ENCODE measurements around the gene MAP3K6.

The MAP3K6 gene

DNA sequence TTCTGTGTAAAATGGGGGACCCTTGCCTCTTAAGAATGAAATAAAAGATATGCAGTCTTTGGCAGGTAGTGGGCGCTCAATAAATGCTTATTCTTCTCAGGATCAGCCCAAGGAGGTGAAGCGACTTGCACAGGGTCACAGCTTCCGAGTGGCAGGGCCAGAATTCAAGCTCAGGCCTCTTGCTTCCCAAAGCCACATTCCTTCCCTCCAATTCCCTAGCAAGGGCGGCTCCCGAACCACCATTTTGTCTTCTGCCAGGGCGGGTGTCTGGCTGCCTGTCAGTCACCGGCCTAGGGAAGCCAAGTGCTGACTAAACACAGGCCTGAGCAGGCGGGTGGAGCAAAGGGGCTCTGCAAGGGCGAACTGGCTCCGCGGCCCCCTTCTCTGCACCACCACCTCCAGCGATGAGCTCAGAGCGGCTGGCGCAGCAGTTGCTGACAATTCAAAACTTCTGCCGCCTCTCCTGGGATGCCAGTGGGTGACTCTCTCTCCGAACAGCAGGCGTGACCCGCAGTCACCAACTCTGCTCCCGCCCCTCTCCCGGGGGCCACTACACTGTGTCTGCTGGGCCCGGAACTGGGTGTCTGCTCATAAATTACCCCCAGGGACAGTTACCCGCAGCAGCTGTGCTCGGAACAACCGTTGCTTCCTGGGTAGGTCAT is 36.4 kb upstream of the MAP3K6 start:
- no peaks in the 10 kb centered on the region for H3K9me3 ChIP-seq (ENCODE audit: low read length)
- peaks cover 17% of the 10 kb centered on the region for H3K36me3 ChIP-seq (ENCODE audit: insufficient read depth, low read length)
- peaks cover 26% of the 10 kb centered on the region for H3K4me1 ChIP-seq (ENCODE audit: insufficient read depth, low read length)
- no peak overlapping the region for H3K4me3 ChIP-seq (ENCODE audit: low read length)
- H2AFZ ChIP-seq (ENCODE audit: low read depth, low read length), result no peak overlapping the region
- no peaks in the 10 kb centered on the region for H3K27me3 ChIP-seq (ENCODE audit: insufficient read depth, low read length)

- no peak overlapping the region for H3K4me3 ChIP-seq (ENCODE audit: low read length)
- H3K9me3 ChIP-seq (ENCODE audit: low read length), result no peaks in the 10 kb centered on the region
- H3K4me1 ChIP-seq (ENCODE audit: insufficient read depth, low read length), result peaks cover 29% of the 10 kb centered on the region
- H3K27me3 ChIP-seq (ENCODE audit: insufficient read depth, low read length), result no peaks in the 10 kb centered on the region
- peaks cover 10% of the 10 kb centered on the region for H3K36me3 ChIP-seq (ENCODE audit: insufficient read depth, low read length)
- no peak overlapping the region for H2AFZ ChIP-seq (ENCODE audit: low read depth, low read length)
Measured at GRCh38 chr1:27402349-27402754, 35.6 kb upstream of the MAP3K6 start.

DNA sequence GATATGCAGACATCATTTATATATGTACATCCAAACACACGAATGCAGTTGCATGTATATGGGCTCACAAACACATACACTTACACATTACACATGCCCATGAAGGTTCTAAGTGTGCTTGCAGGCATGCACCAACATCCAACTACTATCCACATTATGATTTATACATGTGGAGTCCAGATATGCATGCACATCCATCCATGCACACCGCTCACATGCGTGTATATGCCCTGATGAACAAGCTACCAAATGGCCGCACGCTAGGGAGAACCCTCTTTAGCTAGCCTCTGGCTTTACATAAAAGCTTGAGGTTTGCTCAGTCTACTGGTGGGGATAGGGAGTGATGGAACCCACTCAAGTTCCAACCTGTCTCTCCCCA is 34.2 kb upstream of the MAP3K6 start:
- Histone ChIP-seq H3K27me3 (ENCODE audit: insufficient read depth, low read length) (no peaks in the 10 kb centered on the region), H2AFZ (ENCODE audit: low read depth, low read length) (no peak overlapping the region), H3K9me3 (ENCODE audit: low read length) (no peaks in the 10 kb centered on the region), H3K4me1 (ENCODE audit: insufficient read depth, low read length) (peaks cover 20% of the 10 kb centered on the region), H3K4me3 (ENCODE audit: low read length) (no peak overlapping the region), H3K36me3 (ENCODE audit: insufficient read depth, low read length) (no peaks in the 10 kb centered on the region)

DNA sequence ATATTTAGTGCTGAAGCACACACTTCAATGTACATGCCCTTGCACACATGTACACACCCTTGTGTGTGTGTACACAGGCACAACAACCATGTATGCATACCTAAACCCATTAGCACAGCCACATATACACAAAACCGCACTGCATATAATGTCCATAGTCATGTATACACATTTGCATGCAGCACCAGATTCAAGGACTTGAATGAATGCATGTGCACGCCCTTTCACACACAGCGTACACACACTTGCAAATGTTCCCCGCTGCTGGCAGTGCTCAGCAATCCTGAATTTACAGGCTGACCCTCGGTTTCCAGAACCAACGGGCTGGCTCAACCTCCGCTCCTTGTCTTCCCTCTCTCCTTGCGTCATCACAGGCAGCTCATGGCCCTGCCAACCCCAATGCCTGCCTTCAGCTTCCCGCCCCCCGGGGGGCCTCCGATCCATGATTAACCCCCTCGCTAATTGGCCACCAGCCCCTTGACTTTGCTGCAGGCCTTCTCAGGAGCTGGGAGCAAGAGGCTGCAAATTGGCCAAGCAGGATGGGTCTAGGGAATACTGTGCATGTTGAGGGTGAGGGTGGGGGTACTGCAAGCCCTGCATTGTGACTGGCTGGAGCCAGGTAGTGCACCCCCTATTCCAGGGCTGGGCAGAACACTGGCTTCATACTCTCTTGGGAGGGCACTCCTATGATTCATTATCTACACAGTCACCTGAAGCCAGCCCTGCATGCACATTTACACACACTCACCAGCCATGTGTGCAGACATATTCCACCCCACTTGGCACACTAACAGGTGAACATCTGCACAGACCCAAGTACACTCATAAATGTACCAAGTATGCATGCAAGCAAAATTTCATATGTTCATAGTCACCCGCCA is 33.6 kb upstream of the MAP3K6 start:
- Histone ChIP-seq H2AFZ (ENCODE audit: low read depth, low read length) (no peak overlapping the region), H3K4me1 (ENCODE audit: insufficient read depth, low read length) (peaks cover 19% of the 10 kb centered on the region), H3K36me3 (ENCODE audit: insufficient read depth, low read length) (no peaks in the 10 kb centered on the region), H3K27me3 (ENCODE audit: insufficient read depth, low read length) (no peaks in the 10 kb centered on the region), H3K4me3 (ENCODE audit: low read length) (no peak overlapping the region), H3K9me3 (ENCODE audit: low read length) (no peaks in the 10 kb centered on the region)

DNA sequence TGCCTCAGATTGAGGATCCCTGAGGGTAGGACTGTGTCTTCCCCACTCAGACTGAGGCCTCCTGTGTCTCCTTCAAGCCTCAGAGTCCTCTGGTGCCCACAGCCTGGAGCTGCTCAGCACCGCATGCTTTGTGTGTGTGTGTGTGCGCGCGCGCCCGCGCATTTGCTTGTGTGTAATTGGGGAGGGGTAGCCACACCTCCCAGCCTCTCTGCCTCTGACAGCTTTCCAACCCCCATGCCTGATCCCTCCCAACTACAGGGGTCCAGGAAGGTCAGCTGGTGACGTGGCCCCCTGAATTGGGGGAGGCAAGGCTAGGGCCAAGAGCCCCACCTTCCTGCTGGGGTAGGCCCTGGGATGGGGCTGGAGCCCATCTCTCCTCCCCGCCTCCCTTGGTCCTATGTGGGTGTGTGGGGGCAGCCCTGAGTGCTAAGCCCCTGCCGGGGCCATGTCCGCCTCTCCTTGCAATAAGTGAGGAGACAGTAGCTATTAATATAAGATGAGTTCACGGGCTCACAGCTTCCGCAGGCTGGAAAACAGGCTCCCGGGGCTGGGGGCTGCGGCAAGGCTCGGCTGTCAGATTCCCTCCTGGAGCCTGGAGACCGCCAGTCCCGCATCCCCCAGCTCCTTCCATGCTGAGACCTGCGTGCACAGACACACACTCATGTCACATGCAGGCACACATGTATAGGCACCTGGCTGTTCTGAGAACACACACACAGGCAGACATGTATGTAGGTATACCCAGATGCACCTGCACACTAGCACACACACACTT is 32.7 kb upstream of the MAP3K6 start:
- Histone ChIP-seq H3K36me3 (ENCODE audit: insufficient read depth, low read length) (no peaks in the 10 kb centered on the region), H3K27me3 (ENCODE audit: insufficient read depth, low read length) (no peaks in the 10 kb centered on the region), H2AFZ (ENCODE audit: low read depth, low read length) (no peak overlapping the region), H3K4me3 (ENCODE audit: low read length) (no peak overlapping the region), H3K9me3 (ENCODE audit: low read length) (no peaks in the 10 kb centered on the region), H3K4me1 (ENCODE audit: insufficient read depth, low read length) (peaks cover 21% of the 10 kb centered on the region)

DNA sequence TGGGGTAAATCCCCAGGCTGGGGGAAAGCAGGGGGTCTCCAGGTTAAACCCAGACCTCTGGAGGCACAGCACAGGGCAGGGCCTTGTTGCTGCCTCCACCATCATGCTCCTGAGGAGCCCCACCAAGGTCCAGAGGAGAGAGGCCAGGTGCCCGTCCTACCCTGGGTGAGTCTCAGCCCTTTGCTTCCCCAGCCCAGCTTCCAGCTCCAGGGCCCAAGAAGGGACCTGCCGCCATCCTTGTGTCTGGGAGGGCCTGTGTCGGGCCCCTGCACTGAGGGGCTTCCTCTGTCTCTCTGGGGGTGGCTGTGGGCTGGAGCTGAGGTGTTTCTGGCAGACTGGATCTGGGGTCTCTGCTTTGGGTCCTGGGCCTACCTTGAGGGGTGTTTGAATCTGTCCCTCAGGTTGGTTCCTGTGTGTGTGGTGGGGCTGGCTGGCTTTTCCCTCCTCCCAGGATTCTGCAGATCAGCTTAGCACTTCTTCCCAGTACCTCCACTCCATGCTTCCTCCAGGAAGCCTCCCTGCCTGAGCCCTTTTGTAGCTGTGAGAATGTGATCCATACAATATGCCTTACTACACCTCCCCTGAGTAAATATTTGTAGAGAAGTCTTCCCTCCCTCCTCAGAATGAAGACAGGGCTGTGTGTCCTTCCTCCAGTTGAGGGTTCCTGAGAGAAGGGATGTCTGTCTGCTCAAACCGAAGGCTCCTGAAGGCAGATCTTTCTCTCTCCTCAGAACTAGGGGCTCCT is 31.8 kb upstream of the MAP3K6 start:
- Histone ChIP-seq H3K4me1 (ENCODE audit: insufficient read depth, low read length) (peaks cover 21% of the 10 kb centered on the region), H3K27me3 (ENCODE audit: insufficient read depth, low read length) (no peaks in the 10 kb centered on the region), H3K36me3 (ENCODE audit: insufficient read depth, low read length) (no peaks in the 10 kb centered on the region)

GRCh38 chr1:27397749-27398148 is 31.0 kb upstream of the MAP3K6 start:
- Histone ChIP-seq H3K4me1 (ENCODE audit: insufficient read depth, low read length) (peaks cover 26% of the 10 kb centered on the region), H2AFZ (ENCODE audit: low read depth, low read length) (no peak overlapping the region), H3K36me3 (ENCODE audit: insufficient read depth, low read length) (no peaks in the 10 kb centered on the region), H3K27me3 (ENCODE audit: insufficient read depth, low read length) (no peaks in the 10 kb centered on the region), H3K9me3 (ENCODE audit: low read length) (no peaks in the 10 kb centered on the region), H3K4me3 (ENCODE audit: low read length) (no peak overlapping the region)

More for the DNA sequence above, 31.8 kb upstream of the MAP3K6 start:
- no peaks in the 10 kb centered on the region for H3K9me3 ChIP-seq (ENCODE audit: low read length)
- H2AFZ ChIP-seq (ENCODE audit: low read depth, low read length), result no peak overlapping the region
- no peak overlapping the region for H3K4me3 ChIP-seq (ENCODE audit: low read length)

GRCh38 chr1:27397110-27397509 is 30.3 kb upstream of the MAP3K6 start:
- Histone ChIP-seq H3K4me1 (ENCODE audit: insufficient read depth, low read length) (peaks cover 27% of the 10 kb centered on the region), H3K36me3 (ENCODE audit: insufficient read depth, low read length) (no peaks in the 10 kb centered on the region), H2AFZ (ENCODE audit: low read depth, low read length) (no peak overlapping the region), H3K4me3 (ENCODE audit: low read length) (no peak overlapping the region), H3K9me3 (ENCODE audit: low read length) (no peaks in the 10 kb centered on the region), H3K27me3 (ENCODE audit: insufficient read depth, low read length) (no peaks in the 10 kb centered on the region)

DNA sequence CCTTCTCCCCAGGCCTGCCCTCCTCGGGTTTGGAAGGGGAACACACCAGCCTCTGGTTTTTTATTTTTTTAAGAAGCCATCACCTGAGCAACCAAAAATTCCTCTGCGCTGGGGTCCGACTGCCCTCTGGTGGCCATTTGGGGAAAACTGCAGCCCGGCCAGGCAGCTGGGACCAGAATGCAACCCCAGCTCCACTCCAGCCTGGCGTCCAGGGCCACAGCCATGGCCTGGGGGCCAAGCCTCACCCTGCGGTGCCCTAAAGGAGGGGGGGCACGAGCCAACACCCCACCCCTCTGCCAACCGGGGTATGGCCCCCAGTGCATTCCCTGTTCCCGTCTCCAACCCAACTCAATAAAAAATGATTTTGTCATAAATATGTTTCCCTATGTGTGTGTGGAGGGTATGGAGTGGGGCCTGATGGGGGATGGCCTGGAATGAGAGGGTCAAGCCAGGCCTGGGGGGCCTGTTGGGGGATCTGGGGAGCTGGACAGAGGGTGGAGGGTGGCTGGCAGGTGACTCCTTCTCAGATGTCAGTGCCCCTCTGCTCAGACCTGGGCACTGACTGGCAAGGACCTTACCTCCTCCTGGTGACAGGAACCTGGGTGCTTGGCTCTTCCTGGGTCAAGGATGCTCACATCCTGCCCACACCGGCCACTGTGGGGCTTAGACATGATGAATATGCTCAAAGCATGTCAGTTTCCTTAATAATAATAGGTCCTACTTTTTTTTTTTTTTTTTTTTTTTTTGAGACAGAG is 28.9 kb upstream of the MAP3K6 start:
- H3K9me3 ChIP-seq (ENCODE audit: low read length), result no peaks in the 10 kb centered on the region
- no peak overlapping the region for H3K4me3 ChIP-seq (ENCODE audit: low read length)
- peaks cover 27% of the 10 kb centered on the region for H3K4me1 ChIP-seq (ENCODE audit: insufficient read depth, low read length)
- H3K36me3 ChIP-seq (ENCODE audit: insufficient read depth, low read length), result no peaks in the 10 kb centered on the region
- no peak overlapping the region for H2AFZ ChIP-seq (ENCODE audit: low read depth, low read length)
- peaks cover 6% of the 10 kb centered on the region for H3K27me3 ChIP-seq (ENCODE audit: insufficient read depth, low read length)

DNA sequence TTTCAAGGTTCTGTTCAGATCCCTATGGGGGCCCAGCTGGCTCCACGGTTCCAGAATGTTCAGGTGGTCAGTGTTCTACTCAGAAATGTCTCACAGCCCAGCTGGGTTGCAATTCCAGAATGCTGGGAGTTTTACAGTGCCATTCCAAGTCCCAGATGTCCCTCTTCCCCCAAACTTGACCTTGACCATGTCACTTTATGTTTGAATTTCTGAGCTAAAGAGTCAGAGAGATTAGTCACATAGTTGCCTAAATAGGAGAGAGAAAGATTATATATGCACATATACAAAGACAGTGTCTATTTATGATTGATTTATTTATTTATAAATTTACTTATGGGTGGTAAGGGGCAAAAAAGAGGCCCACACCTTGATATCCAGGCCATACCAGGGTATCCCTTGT is 28.2 kb upstream of the MAP3K6 start:
- no peak overlapping the region for H3K4me3 ChIP-seq (ENCODE audit: low read length)
- H3K9me3 ChIP-seq (ENCODE audit: low read length), result no peaks in the 10 kb centered on the region
- peaks cover 9% of the 10 kb centered on the region for H3K27me3 ChIP-seq (ENCODE audit: insufficient read depth, low read length)
- no peak overlapping the region for H2AFZ ChIP-seq (ENCODE audit: low read depth, low read length)
- H3K4me1 ChIP-seq (ENCODE audit: insufficient read depth, low read length), result peaks cover 23% of the 10 kb centered on the region
- H3K36me3 ChIP-seq (ENCODE audit: insufficient read depth, low read length), result no peaks in the 10 kb centered on the region

DNA sequence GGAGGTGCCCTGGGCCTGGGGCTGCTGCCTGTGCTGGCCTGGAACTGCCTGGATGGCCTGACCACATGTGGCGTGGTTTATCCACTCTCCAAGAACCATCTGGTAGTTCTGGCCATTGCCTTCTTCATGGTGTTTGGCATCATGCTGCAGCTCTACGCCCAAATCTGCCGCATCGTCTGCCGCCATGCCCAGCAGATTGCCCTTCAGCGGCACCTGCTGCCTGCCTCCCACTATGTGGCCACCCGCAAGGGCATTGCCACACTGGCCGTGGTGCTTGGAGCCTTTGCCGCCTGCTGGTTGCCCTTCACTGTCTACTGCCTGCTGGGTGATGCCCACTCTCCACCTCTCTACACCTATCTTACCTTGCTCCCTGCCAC is 27.5 kb upstream of the MAP3K6 start:
- Histone ChIP-seq H3K4me3 (ENCODE audit: low read length) (no peak overlapping the region), H3K4me1 (ENCODE audit: insufficient read depth, low read length) (peaks cover 19% of the 10 kb centered on the region), H3K36me3 (ENCODE audit: insufficient read depth, low read length) (no peaks in the 10 kb centered on the region), H2AFZ (ENCODE audit: low read depth, low read length) (no peak overlapping the region), H3K27me3 (ENCODE audit: insufficient read depth, low read length) (peaks cover 9% of the 10 kb centered on the region), H3K9me3 (ENCODE audit: low read length) (no peaks in the 10 kb centered on the region)

- Histone ChIP-seq H3K27me3 (ENCODE audit: insufficient read depth, low read length) (peaks cover 9% of the 10 kb centered on the region), H3K9me3 (ENCODE audit: low read length) (no peaks in the 10 kb centered on the region), H3K4me1 (ENCODE audit: insufficient read depth, low read length) (peaks cover 14% of the 10 kb centered on the region), H3K36me3 (ENCODE audit: insufficient read depth, low read length) (no peaks in the 10 kb centered on the region), H3K4me3 (ENCODE audit: low read length) (no peak overlapping the region), H2AFZ (ENCODE audit: low read depth, low read length) (no peak overlapping the region)
Measured at GRCh38 chr1:27393641-27394281, 27.0 kb upstream of the MAP3K6 start.
